ENCODE results near the gene TP53RK. TPM values are rescaled to one million over a fixed set of nuclear protein-coding genes. Genes with fewer than 3 reads are reported as not detected.

Gene TP53RK
- polyA plus RNA-seq, 4 donors = 9.4 to 12.4 (median 10.2) TPM

DNA sequence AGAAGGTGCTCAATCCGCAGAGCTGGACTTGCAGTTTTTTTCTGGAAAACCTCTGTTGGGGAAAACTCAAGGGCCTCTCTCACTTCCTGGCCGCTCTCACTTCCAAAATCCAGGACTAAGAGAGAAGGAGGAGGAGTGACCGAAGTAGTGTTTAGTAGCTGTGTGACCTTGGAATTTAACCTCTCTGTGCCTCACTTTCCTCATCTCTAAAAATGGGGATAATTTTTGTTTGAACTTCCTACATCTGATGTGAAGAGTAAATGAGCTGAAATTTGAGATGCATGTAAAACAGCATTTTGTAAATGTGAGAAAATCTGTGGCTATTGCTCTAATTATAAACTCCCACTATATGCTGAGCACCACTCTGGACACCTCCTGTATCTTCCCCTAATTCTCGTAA lies 43.1 kb downstream of the TP53RK start:
- no peak for DNase-seq
- no peaks in the 10 kb centered on the region for H3K9me3 ChIP-seq (ENCODE audit: control insufficient read depth in 2 of 2, insufficient read depth in 1 of 2, low read depth in 1 of 2, low read length in 1 of 2)
- no peak overlapping the region for H3K27ac ChIP-seq (ENCODE audit: low read depth in 1 of 3, low read length in 2 of 3)
- no peak overlapping the region for H3K4me3 ChIP-seq (ENCODE audit: low read depth in 1 of 3, low read length in 3 of 3)
- 68 to 77% (median 70%) methylated on average over 4 of the region's 4 CpGs for WGBS, 3 donors
- peaks cover 0 to 5% (median 5%) of the 10 kb centered on the region in 3 donors for H3K27me3 ChIP-seq (ENCODE audit: control insufficient read depth in 3 of 3, insufficient read depth in 3 of 3, low read length in 3 of 3)
- no peaks in the 10 kb centered on the region for H3K4me1 ChIP-seq (ENCODE audit: control insufficient read depth in 3 of 3, insufficient read depth in 2 of 3, low read depth in 1 of 3, low read length in 2 of 3)
- no peak for FAIRE-seq
- no peaks in the 10 kb centered on the region for H3K36me3 ChIP-seq (ENCODE audit: control insufficient read depth in 3 of 3, insufficient read depth in 2 of 3, low read depth in 1 of 3, low read length in 3 of 3)

DNA sequence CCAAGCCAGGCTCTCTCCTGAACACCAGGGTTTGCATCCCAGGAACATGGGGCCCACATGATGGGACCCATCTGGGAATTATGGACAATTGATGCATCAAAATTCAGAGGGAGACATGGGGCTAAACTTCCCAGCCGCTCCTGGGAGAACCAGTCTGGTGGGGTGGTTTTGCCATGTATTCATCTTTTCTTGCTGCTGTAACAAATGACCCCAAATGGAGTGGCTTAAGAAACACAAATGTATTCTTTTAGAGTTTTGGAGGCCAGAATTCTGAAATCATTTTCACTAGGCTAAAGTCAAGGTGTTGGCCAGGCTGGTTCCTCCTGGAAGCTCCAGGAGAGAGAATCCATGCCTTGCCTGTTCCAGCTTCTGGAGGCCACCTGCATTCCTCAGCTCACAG lies 44.5 kb downstream of the TP53RK start:
- Histone ChIP-seq H3K27ac (ENCODE audit: low read depth in 1 of 3, low read length in 2 of 3) (no peak overlapping the region), H3K27me3 (ENCODE audit: control insufficient read depth in 3 of 3, insufficient read depth in 3 of 3, low read length in 3 of 3) (no peaks in the 10 kb centered on the region), H3K36me3 (ENCODE audit: control insufficient read depth in 3 of 3, insufficient read depth in 2 of 3, low read depth in 1 of 3, low read length in 3 of 3) (no peaks in the 10 kb centered on the region), H3K4me1 (ENCODE audit: control insufficient read depth in 3 of 3, insufficient read depth in 2 of 3, low read depth in 1 of 3, low read length in 2 of 3) (no peaks in the 10 kb centered on the region), H3K9me3 (ENCODE audit: control insufficient read depth in 2 of 2, insufficient read depth in 1 of 2, low read depth in 1 of 2, low read length in 1 of 2) (no peaks in the 10 kb centered on the region), H3K4me3 (ENCODE audit: low read depth in 1 of 3, low read length in 3 of 3) (no peak overlapping the region)
- WGBS, 3 donors = 75 to 90% (median 85%) methylated on average over 1 of the region's 1 CpG
- no peak for DNase-seq
- FAIRE-seq = no peak

DNA sequence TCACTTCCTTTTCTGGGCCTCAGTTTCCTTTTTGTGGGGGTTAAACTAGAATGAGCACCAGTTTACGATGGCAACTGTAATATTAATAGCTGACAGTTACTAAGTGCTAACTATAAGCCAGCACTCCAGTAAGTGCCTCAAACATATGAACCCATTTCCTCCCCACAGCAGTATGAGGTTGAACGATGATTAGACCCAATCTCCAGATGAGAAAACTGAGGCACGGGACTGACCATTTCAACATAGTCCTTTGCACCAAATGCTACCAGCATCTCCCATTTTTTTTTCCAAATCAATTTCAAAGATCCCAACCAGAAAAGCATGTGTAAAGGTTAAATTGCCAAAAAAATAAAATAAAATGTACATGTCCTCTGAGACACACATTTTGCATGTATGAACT lies 45.1 kb downstream of the TP53RK start:
- DNase-seq (no peak), FAIRE-seq (no peak)
- Histone ChIP-seq H3K27me3 (ENCODE audit: control insufficient read depth in 3 of 3, insufficient read depth in 3 of 3, low read length in 3 of 3) (no peaks in the 10 kb centered on the region), H3K9me3 (ENCODE audit: control insufficient read depth in 2 of 2, insufficient read depth in 1 of 2, low read depth in 1 of 2, low read length in 1 of 2) (no peaks in the 10 kb centered on the region), H3K27ac (ENCODE audit: low read depth in 1 of 3, low read length in 2 of 3) (no peak overlapping the region), H3K4me3 (ENCODE audit: low read depth in 1 of 3, low read length in 3 of 3) (no peak overlapping the region), H3K4me1 (ENCODE audit: control insufficient read depth in 3 of 3, insufficient read depth in 2 of 3, low read depth in 1 of 3, low read length in 2 of 3) (no peaks in the 10 kb centered on the region), H3K36me3 (ENCODE audit: control insufficient read depth in 3 of 3, insufficient read depth in 2 of 3, low read depth in 1 of 3, low read length in 3 of 3) (no peaks in the 10 kb centered on the region)
- 90 to 96% (median 95%) methylated on average over 3 of the region's 3 CpGs for WGBS, 3 donors

DNA sequence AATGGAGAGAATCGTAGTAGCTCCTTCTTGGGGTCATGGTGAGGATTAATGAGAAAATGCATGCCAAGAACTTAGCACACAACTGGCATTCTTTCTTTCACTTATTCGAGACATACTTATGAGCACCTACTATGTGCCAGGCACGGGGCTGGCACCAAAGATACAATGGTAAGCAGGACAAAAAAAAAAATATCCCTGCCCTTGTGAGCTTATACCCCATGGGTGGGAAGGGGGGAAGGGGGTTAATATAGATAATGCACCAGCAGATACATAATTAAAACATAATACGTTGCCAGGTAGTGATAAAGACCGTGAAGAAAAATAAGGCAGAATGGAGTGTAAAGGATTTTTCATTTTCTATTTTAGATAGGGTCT lies 46.3 kb downstream of the TP53RK start:
- Histone ChIP-seq H3K4me1 (ENCODE audit: control insufficient read depth in 3 of 3, insufficient read depth in 2 of 3, low read depth in 1 of 3, low read length in 2 of 3) (no peaks in the 10 kb centered on the region), H3K27me3 (ENCODE audit: control insufficient read depth in 3 of 3, insufficient read depth in 3 of 3, low read length in 3 of 3) (no peaks in the 10 kb centered on the region), H3K36me3 (ENCODE audit: control insufficient read depth in 3 of 3, insufficient read depth in 2 of 3, low read depth in 1 of 3, low read length in 3 of 3) (no peaks in the 10 kb centered on the region), H3K4me3 (ENCODE audit: low read depth in 1 of 3, low read length in 3 of 3) (no peak overlapping the region), H3K27ac (ENCODE audit: low read depth in 1 of 3, low read length in 2 of 3) (no peak overlapping the region), H3K9me3 (ENCODE audit: control insufficient read depth in 2 of 2, insufficient read depth in 1 of 2, low read depth in 1 of 2, low read length in 1 of 2) (no peaks in the 10 kb centered on the region)
- WGBS, 3 donors = 57 to 62% (median 59%) methylated on average over 5 of the region's 5 CpGs
- no peak for DNase-seq
- FAIRE-seq = no peak

DNA sequence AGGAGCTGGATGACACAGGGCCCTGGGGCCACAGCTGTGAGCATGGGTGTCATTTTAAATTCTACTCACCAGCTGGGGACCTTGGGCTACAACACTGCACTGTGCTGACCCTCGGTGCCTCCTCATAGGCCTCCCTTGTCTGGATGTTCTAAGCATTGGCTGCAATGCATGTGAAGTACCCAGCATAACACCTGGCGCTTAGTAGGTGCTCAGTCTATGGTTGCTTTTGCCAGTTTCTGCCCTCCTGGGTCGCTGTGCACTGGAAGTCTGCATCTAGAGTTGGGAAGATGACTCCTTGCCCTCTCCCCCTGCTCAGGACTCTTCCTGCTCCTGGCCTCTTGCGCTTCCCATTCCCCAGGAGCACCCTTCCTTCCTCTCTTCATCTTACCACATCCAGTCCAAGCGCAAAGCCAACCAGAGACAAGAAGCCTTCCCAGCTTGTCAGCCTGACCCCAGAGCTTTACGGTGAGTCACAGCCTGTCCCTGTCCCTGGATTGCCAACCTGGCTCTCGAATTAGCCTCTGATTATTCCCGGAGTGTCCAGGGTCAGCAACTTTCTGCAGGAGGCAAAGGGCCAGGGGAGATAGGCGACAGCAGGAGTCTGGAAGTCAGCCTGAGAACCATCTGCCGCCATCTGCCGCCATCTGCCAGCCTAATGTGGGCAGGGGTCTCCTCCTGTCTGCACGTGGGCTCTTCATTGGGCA lies 46.8 kb downstream of the TP53RK start:
- DNase-seq (no peak), FAIRE-seq (no peak)
- Histone ChIP-seq H3K27ac (ENCODE audit: low read depth in 1 of 3, low read length in 2 of 3) (no peak overlapping the region), H3K36me3 (ENCODE audit: control insufficient read depth in 3 of 3, insufficient read depth in 2 of 3, low read depth in 1 of 3, low read length in 3 of 3) (no peaks in the 10 kb centered on the region), H3K4me3 (ENCODE audit: low read depth in 1 of 3, low read length in 3 of 3) (no peak overlapping the region), H3K4me1 (ENCODE audit: control insufficient read depth in 3 of 3, insufficient read depth in 2 of 3, low read depth in 1 of 3, low read length in 2 of 3) (no peaks in the 10 kb centered on the region), H3K9me3 (ENCODE audit: control insufficient read depth in 2 of 2, insufficient read depth in 1 of 2, low read depth in 1 of 2, low read length in 1 of 2) (no peaks in the 10 kb centered on the region), H3K27me3 (ENCODE audit: control insufficient read depth in 3 of 3, insufficient read depth in 3 of 3, low read length in 3 of 3) (no peaks in the 10 kb centered on the region)
- WGBS, 3 donors = 77 to 85% (median 81%) methylated on average over 12 of the region's 12 CpGs

DNA sequence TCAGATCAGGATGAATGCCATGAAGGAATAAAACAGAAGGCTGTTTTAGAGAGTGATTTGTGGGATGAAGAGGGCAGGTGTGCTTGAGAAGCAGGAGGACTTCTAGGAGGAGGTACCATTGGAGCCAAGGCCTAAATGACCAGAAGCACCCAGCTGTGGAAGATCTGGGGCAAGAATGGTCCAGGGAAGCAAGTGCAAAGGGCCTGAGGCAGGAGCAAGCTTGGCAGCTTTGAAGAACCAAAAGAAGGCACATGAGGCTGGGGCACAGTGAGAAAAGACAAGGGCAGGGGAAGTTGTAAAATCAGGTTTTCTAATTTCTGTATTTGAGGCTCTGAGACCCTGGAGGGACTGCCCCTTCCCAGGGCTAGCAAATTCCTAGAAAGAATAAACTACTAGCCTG lies 47.8 kb downstream of the TP53RK start:
- Histone ChIP-seq H3K9me3 (ENCODE audit: control insufficient read depth in 2 of 2, insufficient read depth in 1 of 2, low read depth in 1 of 2, low read length in 1 of 2) (no peaks in the 10 kb centered on the region), H3K27ac (ENCODE audit: low read depth in 1 of 3, low read length in 2 of 3) (no peak overlapping the region), H3K4me1 (ENCODE audit: control insufficient read depth in 3 of 3, insufficient read depth in 2 of 3, low read depth in 1 of 3, low read length in 2 of 3) (no peaks in the 10 kb centered on the region), H3K27me3 (ENCODE audit: control insufficient read depth in 3 of 3, insufficient read depth in 3 of 3, low read length in 3 of 3) (no peaks in the 10 kb centered on the region), H3K4me3 (ENCODE audit: low read depth in 1 of 3, low read length in 3 of 3) (no peak overlapping the region), H3K36me3 (ENCODE audit: control insufficient read depth in 3 of 3, insufficient read depth in 2 of 3, low read depth in 1 of 3, low read length in 3 of 3) (no peaks in the 10 kb centered on the region)
- no peak for DNase-seq
- no peak for FAIRE-seq

DNA sequence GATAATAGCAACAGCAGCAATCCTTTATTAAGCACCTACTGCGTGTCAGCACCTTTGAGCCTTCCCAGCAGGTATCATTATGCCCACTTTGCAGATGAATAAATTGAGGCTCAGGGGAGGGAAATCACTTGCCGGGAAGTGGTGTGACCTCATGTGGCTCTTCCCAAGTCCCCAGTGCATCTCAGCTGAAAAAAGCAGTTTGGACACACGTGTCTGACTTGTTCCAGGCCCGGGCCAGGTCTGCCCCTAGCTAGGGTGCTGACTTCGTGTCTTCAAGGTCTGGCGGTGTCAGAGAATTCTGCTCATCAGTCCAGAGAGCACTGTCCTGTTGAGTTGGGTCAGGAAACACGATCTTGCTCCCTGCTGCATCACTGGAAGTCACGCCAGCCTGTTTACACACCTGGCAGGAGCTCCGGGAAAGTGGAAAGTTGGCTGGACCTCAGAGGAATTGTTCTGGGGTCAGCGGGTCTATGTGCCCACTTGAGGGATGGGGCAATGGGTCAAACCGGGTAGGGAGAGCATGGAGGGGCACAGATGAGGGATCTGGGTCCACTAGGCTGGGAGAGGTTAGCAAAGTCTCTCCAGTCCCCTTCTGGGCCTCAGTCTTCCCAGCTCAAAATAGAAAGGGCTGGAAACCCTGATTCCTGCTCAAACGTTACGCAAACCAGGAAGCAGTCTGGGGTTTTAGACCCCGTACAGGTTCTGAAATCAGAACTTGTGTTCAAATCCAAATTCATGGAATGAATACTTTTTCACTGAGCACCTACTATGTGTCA lies 48.5 kb downstream of the TP53RK start:
- H3K36me3 ChIP-seq (ENCODE audit: control insufficient read depth in 3 of 3, insufficient read depth in 2 of 3, low read depth in 1 of 3, low read length in 3 of 3) = no peaks in the 10 kb centered on the region
- no peaks in the 10 kb centered on the region for H3K4me1 ChIP-seq (ENCODE audit: control insufficient read depth in 3 of 3, insufficient read depth in 2 of 3, low read depth in 1 of 3, low read length in 2 of 3)
- H3K27me3 ChIP-seq (ENCODE audit: control insufficient read depth in 3 of 3, insufficient read depth in 3 of 3, low read length in 3 of 3) = no peaks in the 10 kb centered on the region
- H3K4me3 ChIP-seq (ENCODE audit: low read depth in 1 of 3, low read length in 3 of 3) = no peak overlapping the region
- DNase-seq (no peak), FAIRE-seq (no peak)
- WGBS, 3 donors = 43 to 55% (median 48%) methylated on average over 14 of the region's 14 CpGs
- no peaks in the 10 kb centered on the region for H3K9me3 ChIP-seq (ENCODE audit: control insufficient read depth in 2 of 2, insufficient read depth in 1 of 2, low read depth in 1 of 2, low read length in 1 of 2)
- H3K27ac ChIP-seq (ENCODE audit: low read depth in 1 of 3, low read length in 2 of 3) = no peak overlapping the region

DNA sequence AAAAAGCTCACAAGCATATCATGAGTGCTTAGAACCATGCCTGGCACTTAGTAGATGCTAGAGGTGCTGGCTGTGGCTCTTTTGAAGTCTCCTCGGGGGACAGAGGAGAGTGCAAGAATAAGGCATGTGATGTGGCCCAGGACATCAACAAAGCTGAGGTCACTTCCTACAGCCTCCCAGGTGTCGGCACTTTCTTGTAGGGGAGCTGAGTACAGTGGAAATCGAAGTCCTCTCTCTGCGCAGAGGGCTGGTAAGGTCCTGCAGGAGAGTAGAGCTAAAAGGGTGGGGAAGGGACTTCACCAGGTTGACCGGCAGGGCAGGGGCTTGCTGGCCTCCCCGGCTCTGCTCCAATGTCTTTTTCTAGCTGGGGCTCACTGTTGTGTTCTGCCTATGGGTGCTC lies 49.2 kb downstream of the TP53RK start:
- Histone ChIP-seq H3K27me3 (ENCODE audit: control insufficient read depth in 3 of 3, insufficient read depth in 3 of 3, low read length in 3 of 3) (no peaks in the 10 kb centered on the region), H3K4me1 (ENCODE audit: control insufficient read depth in 3 of 3, insufficient read depth in 2 of 3, low read depth in 1 of 3, low read length in 2 of 3) (no peaks in the 10 kb centered on the region), H3K4me3 (ENCODE audit: low read depth in 1 of 3, low read length in 3 of 3) (no peak overlapping the region), H3K9me3 (ENCODE audit: control insufficient read depth in 2 of 2, insufficient read depth in 1 of 2, low read depth in 1 of 2, low read length in 1 of 2) (no peaks in the 10 kb centered on the region), H3K36me3 (ENCODE audit: control insufficient read depth in 3 of 3, insufficient read depth in 2 of 3, low read depth in 1 of 3, low read length in 3 of 3) (no peaks in the 10 kb centered on the region), H3K27ac (ENCODE audit: low read depth in 1 of 3, low read length in 2 of 3) (no peak overlapping the region)
- DNase-seq = no peak
- 74 to 79% (median 79%) methylated on average over 6 of the region's 6 CpGs for WGBS, 3 donors
- FAIRE-seq = no peak

DNA sequence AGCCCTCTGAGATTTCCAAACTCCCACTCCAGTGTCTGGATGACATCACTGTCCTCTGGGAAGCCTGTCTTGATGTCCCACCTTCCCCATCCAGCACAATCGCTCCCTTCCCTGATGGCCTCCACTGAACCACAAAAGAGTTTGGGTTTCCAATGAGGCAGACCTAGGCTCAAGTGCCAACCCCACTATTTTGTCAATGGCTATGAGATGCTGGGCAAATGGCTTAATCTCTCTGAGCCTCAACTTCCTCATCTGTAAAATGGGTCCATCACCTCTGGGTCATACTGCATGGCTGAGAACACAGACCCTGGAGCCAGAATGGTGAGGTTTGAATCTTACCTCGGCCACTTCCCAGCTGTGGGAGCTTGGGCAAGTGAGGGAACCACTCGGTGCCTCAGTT lies 49.7 kb downstream of the TP53RK start:
- no peak for DNase-seq
- no peaks in the 10 kb centered on the region for H3K27me3 ChIP-seq (ENCODE audit: control insufficient read depth in 3 of 3, insufficient read depth in 3 of 3, low read length in 3 of 3)
- H3K4me3 ChIP-seq (ENCODE audit: low read depth in 1 of 3, low read length in 3 of 3) = no peak overlapping the region
- no peaks in the 10 kb centered on the region for H3K9me3 ChIP-seq (ENCODE audit: control insufficient read depth in 2 of 2, insufficient read depth in 1 of 2, low read depth in 1 of 2, low read length in 1 of 2)
- H3K27ac ChIP-seq (ENCODE audit: low read depth in 1 of 3, low read length in 2 of 3) = no peak overlapping the region
- FAIRE-seq = no peak
- no peaks in the 10 kb centered on the region for H3K36me3 ChIP-seq (ENCODE audit: control insufficient read depth in 3 of 3, insufficient read depth in 2 of 3, low read depth in 1 of 3, low read length in 3 of 3)
- H3K4me1 ChIP-seq (ENCODE audit: control insufficient read depth in 3 of 3, insufficient read depth in 2 of 3, low read depth in 1 of 3, low read length in 2 of 3) = no peaks in the 10 kb centered on the region
- 88 to 95% (median 89%) methylated on average over 3 of the region's 3 CpGs for WGBS, 3 donors
